Retina (tissue), 1 donor: ENCODE results near the gene TMUB1.
A peak's percentile ranks its signal among the peaks of the same experiment; 100 is the strongest.

Experiments used
- DNase-seq: peaks from one replicate; pipeline ENCODE4 v3.0.0-alpha.2; 2016

TMUB1 gene

GRCh38 chr7:151066273-151066974, 16.9 kb downstream of the TMUB1 start:
- DNase-seq: no peak

GRCh38 chr7:151065516-151065915, 17.8 kb downstream of the TMUB1 start:
- no peak for DNase-seq

- no peak for DNase-seq
Measured at GRCh38 chr7:151064993-151065392, 18.3 kb downstream of the TMUB1 start.

GRCh38 chr7:151064454-151064853, 18.8 kb downstream of the TMUB1 start:
- no peak for DNase-seq

GRCh38 chr7:151063212-151063561, 20.1 kb downstream of the TMUB1 start:
- no peak for DNase-seq

- peak; percentile 72 for DNase-seq
Measured at GRCh38 chr7:151062399-151063211, 20.7 kb downstream of the TMUB1 start.

GRCh38 chr7:151062111-151062398, 21.2 kb downstream of the TMUB1 start:
- peak; percentile 47 for DNase-seq

GRCh38 chr7:151061213-151062110, 21.8 kb downstream of the TMUB1 start:
- no peak for DNase-seq

- DNase-seq: no peak
Measured at GRCh38 chr7:151060416-151061212, 22.7 kb downstream of the TMUB1 start.

- DNase-seq: no peak
Measured at GRCh38 chr7:151060113-151060415, 23.2 kb downstream of the TMUB1 start.

GRCh38 chr7:151059367-151060112, 23.8 kb downstream of the TMUB1 start, which contains the start of gene SLC4A2:
TSS of gene SLC4A2 (plus strand) at chr7:151059589. CDS start at chr7:151061988, 2,399 bp downstream.
- peak; percentile 67 for DNase-seq

GRCh38 chr7:151058781-151059366, 24.4 kb downstream of the TMUB1 start:
- peak; percentile 65 for DNase-seq

- DNase-seq: peak; percentile 99
Measured at GRCh38 chr7:151057989-151058780, 25.1 kb downstream of the TMUB1 start.

- DNase-seq: no peak
Measured at GRCh38 chr7:151057506-151057988, 25.7 kb downstream of the TMUB1 start, which contains the start of gene CDK5. TSS of gene CDK5 (minus strand) at chr7:151057897. CDS start at chr7:151057848, 49 bp downstream.

GRCh38 chr7:151056666-151057505, 26.4 kb downstream of the TMUB1 start:
- no peak for DNase-seq

- no peak for DNase-seq
Measured at GRCh38 chr7:151056283-151056665, 27.0 kb downstream of the TMUB1 start.

- no peak for DNase-seq
Measured at GRCh38 chr7:151053751-151054150, 29.5 kb downstream of the TMUB1 start.

- DNase-seq: no peak
Measured at GRCh38 chr7:151053096-151053495, 30.2 kb downstream of the TMUB1 start.

GRCh38 chr7:151051108-151051507, 32.2 kb downstream of the TMUB1 start:
- peak; percentile 72 for DNase-seq
